ENCODE results near the gene NEO1. TPM values are rescaled to one million over a fixed set of nuclear protein-coding genes. Genes with fewer than 3 reads are reported as not detected.

Gene NEO1
- total RNA-seq, 1 experiment from 2014 or later = 41.8 TPM

- Histone ChIP-seq H4K20me1 (ENCODE audit: control insufficient read depth, insufficient read depth, insufficient read length) (no peaks in the 10 kb centered on the region), H3K23ac (ENCODE audit: insufficient read length, low read depth, low read length) (no peak overlapping the region), H3K4ac (ENCODE audit: low read depth, low read length) (no peak overlapping the region), H4K91ac (ENCODE audit: insufficient read length, low read depth, low read length) (no peak overlapping the region), H2AFZ (ENCODE audit: low read length) (no peak overlapping the region), H3K79me2 (ENCODE audit: insufficient read depth, low read length) (no peaks in the 10 kb centered on the region), H4K5ac (ENCODE audit: insufficient read length, low read depth, low read length) (no peak overlapping the region), H3K9me3 (ENCODE audit: control insufficient read depth, low read depth, low read length) (no peaks in the 10 kb centered on the region), H2BK15ac (ENCODE audit: low read depth, low read length) (no peak overlapping the region), H4K8ac (replicated peaks; ENCODE audit: insufficient read length, low read depth, low read length) (no peak overlapping the region), H2BK20ac (ENCODE audit: low read depth, low read length, poor library complexity, severe bottlenecking) (no peak overlapping the region), H3K27ac (ENCODE audit: insufficient read length, low read depth, low read length) (no peak overlapping the region), H3K4me2 (ENCODE audit: insufficient read depth, insufficient read length, low read length) (no peak overlapping the region), H3K56ac (ENCODE audit: insufficient read length, low read depth, low read length) (no peak overlapping the region), H2BK5ac (ENCODE audit: insufficient read length, low read length) (no peak overlapping the region), H2BK12ac (ENCODE audit: insufficient read length, low read depth, low read length) (no peak overlapping the region), H3K27me3 (ENCODE audit: insufficient read depth, low read length) (no peaks in the 10 kb centered on the region), H3K4me1 (ENCODE audit: insufficient read depth, low read length) (no peaks in the 10 kb centered on the region), H3K9ac (ENCODE audit: extremely low read depth, insufficient read length, low read length) (no peak overlapping the region), H3K23me2 (ENCODE audit: insufficient read length, low read depth, low read length, poor library complexity, severe bottlenecking) (no peaks in the 10 kb centered on the region), H3K79me1 (ENCODE audit: insufficient read depth, low read depth, low read length, poor library complexity, severe bottlenecking) (no peaks in the 10 kb centered on the region), H3K14ac (ENCODE audit: insufficient read depth, low read length) (no peak overlapping the region), H2AK5ac (ENCODE audit: insufficient read length, low read length) (no peak overlapping the region), H3K18ac (ENCODE audit: insufficient read length, low read depth, low read length) (no peak overlapping the region), H2BK120ac (ENCODE audit: low read depth, low read length, poor library complexity, severe bottlenecking) (no peak overlapping the region), H3T11ph (ENCODE audit: low read length) (no peak overlapping the region)
- no peak for TF ChIP-seq CTCF (conservative IDR thresholded peaks at IDR 0.05)
- Mint-ChIP-seq H3K27me3 (ENCODE audit: low read depth) (no peaks in the 10 kb centered on the region), H3K36me3 (ENCODE audit: insufficient read depth in 1 of 3, low read depth in 3 of 3) (peaks cover 0 to 19% (median 13%) of the 10 kb centered on the region in 3 experiments; a peak in 5 of 7 replicates), H3K27ac (no peak overlapping the region), H3K4me1 (no peaks in the 10 kb centered on the region), H3K9me3 (no peaks in the 10 kb centered on the region), H3K4me3 (no peak overlapping the region)
- no CpG with 5 or more reads among the region's 1 CpG for WGBS (ENCODE audit: extremely low coverage, insufficient read length, low lambda C conversion rate)
- DNase-seq = no peak
Observed at GRCh38 chr15:73246898-73247297, 194.6 kb downstream of the NEO1 start.

Data from H9 (cell line).